PC-9 (cell line): ENCODE results near the gene CBR1. TPM values are rescaled to one million over a fixed set of nuclear protein-coding genes. Genes with fewer than 3 reads are reported as not detected.

Source experiments
- BruUV-seq: library from RNA; stranded (reverse); fragments of 400-500 nt; replicated peaks from 2 replicates; lab custom pipeline; 2021; lab: Mats Ljungman, UMichigan
- CTCF ChIA-PET: fragments of 300-600 bp; sonication (Branson Sonifier 250); formaldehyde crosslinking; loops from one replicate; lab custom pipeline; 2022; ENCODE audit warnings: antibody characterized with exemption; lab: Charles Lee
- POLR2A ChIA-PET: fragments of 300-600 bp; sonication (Branson Sonifier 250); formaldehyde crosslinking; loops from one replicate; lab custom pipeline; 2022; ENCODE audit warnings: antibody characterized with exemption; ENCODE audit not compliant: unreplicated experiment; lab: Charles Lee
- DNase-seq, 2 experiments: peaks; one replicate each; pipeline versions ENCODE4 v3.0.0 to v3.0.0-alpha.2; 2015 to 2022; ENCODE audit warnings: mixed read lengths in 1 of 2
- H2AFZ ChIP-seq: fragments of 200-600 bp; sonication (generic); 2 replicates; pipeline ENCODE4 v1.8.1; 2017; ENCODE audit warnings: antibody characterized with exemption
- H3F3A ChIP-seq: fragments of 200-600 bp; sonication (generic); 2 replicates; pipeline ENCODE4 v1.8.1; 2017; ENCODE audit warnings: antibody characterized with exemption, mild to moderate bottlenecking, low read depth; ENCODE audit not compliant: insufficient read depth
- H3K27ac ChIP-seq: fragments of 200-600 bp; sonication (generic); 2 replicates; pipeline ENCODE4 v1.6.1; 2016; ENCODE audit warnings: mixed run types
- H3K27me3 ChIP-seq: fragments of 200-600 bp; sonication (generic); 2 replicates; pipeline ENCODE4 v1.6.1; 2016; ENCODE audit warnings: low read depth, mixed run types; ENCODE audit not compliant: insufficient read depth
- H3K36me3 ChIP-seq: fragments of 200-600 bp; sonication (generic); 2 replicates; pipeline ENCODE4 v1.6.1; 2016; ENCODE audit warnings: low read depth, mixed run types
- H3K4me1 ChIP-seq: fragments of 200-600 bp; sonication (generic); replicated peaks from 2 replicates; pipeline ENCODE4 v1.6.1; 2016; ENCODE audit warnings: mixed run types; ENCODE audit not compliant: insufficient read depth
- H3K4me2 ChIP-seq: fragments of 200-600 bp; sonication (generic); 2 replicates; pipeline ENCODE4 v1.6.1; 2017; ENCODE audit warnings: mixed run types
- H3K4me3 ChIP-seq: fragments of 200-600 bp; sonication (generic); 2 replicates; pipeline ENCODE4 v1.6.1; 2016; ENCODE audit warnings: mixed run types
- H3K79me2 ChIP-seq: fragments of 200-600 bp; sonication (generic); 2 replicates; pipeline ENCODE4 v1.6.1; 2017; ENCODE audit warnings: low read depth, mixed run types
- H3K9me2 ChIP-seq: fragments of 200-600 bp; sonication (generic); 2 replicates; pipeline ENCODE4 v1.8.1; 2017; ENCODE audit warnings: mild to moderate bottlenecking; ENCODE audit not compliant: insufficient read depth
- H3K9me3 ChIP-seq: fragments of 200-600 bp; sonication (generic); 2 replicates; pipeline ENCODE4 v1.8.1; 2016; ENCODE audit warnings: low read depth; ENCODE audit not compliant: insufficient read depth
- H4K20me1 ChIP-seq: fragments of 200-600 bp; sonication (generic); 2 replicates; pipeline ENCODE4 v1.8.1; 2017; ENCODE audit not compliant: insufficient read depth
- CTCF ChIP-seq: fragments of 200-600 bp; sonication (generic); conservative IDR thresholded peaks from 2 replicates; pipeline ENCODE4 v1.6.1; 2017; ENCODE audit warnings: mixed run types, antibody characterized with exemption, mild to moderate bottlenecking, moderate library complexity
- EZH2 ChIP-seq: fragments of 200-600 bp; sonication (generic); IDR thresholded peaks from 2 replicates; pipeline ENCODE4 v1.8.0; 2017; ENCODE audit warnings: antibody characterized with exemption, low read depth
- intact Hi-C: fragments of 100-400 bp; cut with micrococcal nuclease; formaldehyde crosslinking; loops from one replicate; pipeline ENCODE4 v1.10.0; 2022; ENCODE audit not compliant: unreplicated experiment
- total RNA-seq: library from RNA; stranded (reverse); gene quantifications from 2 replicates; pipeline ENCODE4 v1.2.3, GENCODE V29; 2021

The CBR1 gene
- total RNA-seq, 1 experiment from 2014 or later: 80.2 TPM

- no peaks in the 10 kb centered on the region for H3K9me2 ChIP-seq
- H3K9me3 ChIP-seq: no peaks in the 10 kb centered on the region
- H3K36me3 ChIP-seq: peaks cover 10% of the 10 kb centered on the region; the same call in 1 of the 2 replicates
- H3K4me3 ChIP-seq: no peak overlapping the region
- ChIA-PET POLR2A (interaction anchor here (0.7 kb wide), 1 partner anchor 11 kb away, joined by 5 read pairs; no protein-coding TSS in a partner anchor), CTCF (no interaction called here)
- no peak for DNase-seq
- H3K4me2 ChIP-seq: no peak overlapping the region
- no peaks in the 10 kb centered on the region for H3F3A ChIP-seq
- no peak overlapping the region for H2AFZ ChIP-seq
- H4K20me1 ChIP-seq: no peaks in the 10 kb centered on the region
- H3K4me1 ChIP-seq: no peaks in the 10 kb centered on the region
- H3K27me3 ChIP-seq: no peaks in the 10 kb centered on the region
- BruUV-seq: no TSS peak
- no peak overlapping the region for H3K27ac ChIP-seq
- TF ChIP-seq EZH2 (no peak), CTCF (no peak)
- intact Hi-C loops: no loop called here
- no peaks in the 10 kb centered on the region for H3K79me2 ChIP-seq
Measured at GRCh38 chr21:36045993-36046392, 23.8 kb upstream of the CBR1 start.

DNA sequence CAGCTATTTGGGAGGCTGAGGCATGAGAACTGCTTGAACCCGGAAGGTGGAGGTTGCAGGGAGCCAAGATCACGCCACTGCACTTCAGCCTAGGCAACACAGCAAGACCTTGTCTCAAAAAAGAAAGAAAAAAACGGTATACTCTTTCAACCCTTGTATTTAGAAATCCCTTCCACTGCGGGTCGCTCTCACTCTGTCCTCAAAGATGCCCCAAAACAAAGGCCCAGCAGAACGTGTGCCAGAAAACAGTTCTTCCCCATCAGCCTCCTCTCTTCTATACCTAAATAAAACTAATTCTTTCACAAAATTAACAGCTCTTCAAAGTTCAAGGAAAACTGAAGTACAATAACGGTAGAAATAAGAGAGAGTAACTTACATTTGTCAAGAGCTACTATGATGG, 22.7 kb upstream of the CBR1 start:
- CTCF ChIA-PET: no interaction called here
- Histone ChIP-seq H3K4me2 (no peak overlapping the region), H3K36me3 (peaks cover 7% of the 10 kb centered on the region; the same call in 1 of the 2 replicates), H3K9me3 (no peaks in the 10 kb centered on the region), H3K27ac (no peak overlapping the region), H3K27me3 (no peaks in the 10 kb centered on the region), H4K20me1 (no peaks in the 10 kb centered on the region), H3K9me2 (no peaks in the 10 kb centered on the region), H3K79me2 (no peaks in the 10 kb centered on the region), H3K4me3 (no peak overlapping the region), H2AFZ (no peak overlapping the region), H3F3A (no peaks in the 10 kb centered on the region), H3K4me1 (no peaks in the 10 kb centered on the region)
- DNase-seq: no peak
- BruUV-seq: no TSS peak
- TF ChIP-seq EZH2 (no peak), CTCF (no peak)
- POLR2A ChIA-PET: no interaction called here
- intact Hi-C loops: no loop called here

DNA sequence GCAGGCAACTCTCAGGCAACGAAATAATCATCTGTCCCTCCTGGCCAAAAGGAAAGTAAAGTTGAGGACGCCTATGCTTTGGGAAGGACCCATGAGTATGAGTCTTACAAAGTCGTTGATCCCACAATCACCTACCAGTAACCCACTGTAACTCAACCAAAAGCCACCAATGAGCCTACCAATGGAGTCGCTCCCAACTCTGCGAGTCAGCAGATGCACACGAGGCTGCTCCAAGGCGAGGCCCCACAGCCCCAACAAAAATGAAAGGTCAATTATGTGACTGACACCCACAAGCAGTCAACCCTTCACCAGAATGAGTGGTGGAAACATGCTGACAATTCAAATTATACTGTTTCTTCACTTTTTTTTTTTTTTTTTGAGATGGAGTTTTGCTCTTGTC, 21.5 kb upstream of the CBR1 start:
- CTCF ChIA-PET: no interaction called here
- Histone ChIP-seq H3K4me1 (no peaks in the 10 kb centered on the region), H3K9me3 (no peaks in the 10 kb centered on the region), H3K9me2 (no peaks in the 10 kb centered on the region), H3K79me2 (no peaks in the 10 kb centered on the region), H4K20me1 (no peaks in the 10 kb centered on the region), H2AFZ (no peak overlapping the region), H3K4me3 (no peak overlapping the region), H3F3A (no peaks in the 10 kb centered on the region), H3K36me3 (peaks cover 7% of the 10 kb centered on the region; the same call in 1 of the 2 replicates), H3K27ac (no peak overlapping the region), H3K27me3 (no peaks in the 10 kb centered on the region), H3K4me2 (no peak overlapping the region)
- no TSS peak for BruUV-seq
- POLR2A ChIA-PET: interaction anchor here (0.5 to 0.6 kb wide), 2 partner anchors 11 to 1047 kb away, joined by 4 to 5 read pairs; no protein-coding TSS in a partner anchor
- no peak for DNase-seq
- intact Hi-C loops: no loop called here
- TF ChIP-seq CTCF: no peak
- TF ChIP-seq EZH2: no peak
